ENCODE results near the gene GRK1.

The GRK1 gene

GRCh38 chr13:113726961-113727411 lies 60.0 kb downstream of the GRK1 start:
- peak; percentile 30 for DNase-seq (ENCODE audit: low read depth)
- no peak for TF ChIP-seq CTCF (conservative IDR thresholded peaks at IDR 0.05; ENCODE audit: low read length)
- no peak overlapping the region for H3K4me3 ChIP-seq (ENCODE audit: low read length)

- no peak overlapping the region for H3K4me3 ChIP-seq (ENCODE audit: low read length)
- no peak for TF ChIP-seq CTCF (conservative IDR thresholded peaks at IDR 0.05; ENCODE audit: low read length)
- DNase-seq (ENCODE audit: low read depth) = no peak
These were observed 61.6 kb downstream of the GRK1 start for GRCh38 chr13:113728571-113729054.

DNA sequence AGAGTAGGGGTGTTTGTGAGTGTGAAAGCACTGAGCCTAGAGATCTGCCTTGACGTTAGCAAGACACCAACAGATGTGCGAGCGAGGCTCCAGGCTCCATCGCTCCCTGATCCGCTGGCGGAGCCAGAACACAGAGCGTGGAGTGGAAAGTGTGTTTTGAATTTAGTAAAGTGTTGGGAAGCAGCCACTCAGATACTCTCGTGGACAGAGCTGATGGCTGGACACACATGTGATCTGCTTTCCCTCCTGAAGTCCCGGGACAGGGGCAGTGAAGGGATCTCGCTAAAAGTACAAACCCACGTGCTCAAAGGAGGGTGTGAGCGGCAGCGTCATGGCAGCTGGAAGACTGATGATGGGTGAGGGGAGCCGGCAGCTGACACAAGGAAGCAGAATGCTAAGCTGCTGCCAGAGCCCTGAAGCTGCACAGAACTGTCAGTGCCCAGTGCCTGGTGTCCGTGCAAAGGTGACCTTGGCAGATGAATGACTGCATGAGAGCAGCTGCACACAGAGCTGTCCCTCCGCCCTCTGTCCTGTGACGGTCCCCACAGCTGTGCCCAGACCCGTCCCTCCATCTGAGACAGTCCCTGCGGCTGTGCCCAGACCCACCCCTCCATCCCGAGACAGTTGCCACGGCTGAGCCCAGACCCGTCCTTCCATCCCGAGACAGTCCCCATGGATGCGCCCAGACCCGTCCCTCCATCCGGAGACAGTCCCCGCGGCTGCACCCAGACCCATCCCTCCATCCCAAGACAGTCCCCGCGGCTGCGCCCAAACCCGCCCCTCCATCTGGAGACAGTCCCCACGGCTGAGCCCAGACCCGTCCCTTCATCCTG lies 62.4 kb downstream of the GRK1 start:
- peak overlapping the region; percentile 3; the same call in 1 of the 2 replicates for H3K4me3 ChIP-seq (ENCODE audit: low read length)
- peak; percentile 31 for DNase-seq (ENCODE audit: low read depth)
- no peak for TF ChIP-seq CTCF (conservative IDR thresholded peaks at IDR 0.05; ENCODE audit: low read length)

DNA sequence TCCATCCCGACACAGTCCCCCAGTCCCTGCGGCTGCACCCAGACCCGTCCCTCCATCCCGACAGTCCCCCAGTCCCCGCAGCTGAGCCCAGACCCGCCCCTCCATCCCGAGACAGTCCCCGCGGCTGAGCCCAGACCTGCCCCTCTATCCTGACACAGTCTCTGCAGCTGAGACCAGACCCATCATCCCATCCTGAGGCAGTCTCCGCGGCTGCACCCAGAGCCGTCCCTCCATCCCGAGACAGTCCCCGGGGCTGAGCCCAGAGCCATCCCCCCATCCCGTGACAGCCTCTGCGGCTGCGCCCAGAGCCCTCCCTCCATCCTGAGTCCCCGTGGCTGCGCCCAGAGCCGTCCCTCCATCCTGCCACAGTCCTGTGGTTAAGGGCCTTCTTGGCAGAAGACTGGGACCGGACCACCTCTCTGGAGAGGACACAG lies 63.3 kb downstream of the GRK1 start:
- TF ChIP-seq CTCF (conservative IDR thresholded peaks at IDR 0.05; ENCODE audit: low read length) = no peak
- no peak overlapping the region for H3K4me3 ChIP-seq (ENCODE audit: low read length)
- DNase-seq (ENCODE audit: low read depth) = no peak

DNA sequence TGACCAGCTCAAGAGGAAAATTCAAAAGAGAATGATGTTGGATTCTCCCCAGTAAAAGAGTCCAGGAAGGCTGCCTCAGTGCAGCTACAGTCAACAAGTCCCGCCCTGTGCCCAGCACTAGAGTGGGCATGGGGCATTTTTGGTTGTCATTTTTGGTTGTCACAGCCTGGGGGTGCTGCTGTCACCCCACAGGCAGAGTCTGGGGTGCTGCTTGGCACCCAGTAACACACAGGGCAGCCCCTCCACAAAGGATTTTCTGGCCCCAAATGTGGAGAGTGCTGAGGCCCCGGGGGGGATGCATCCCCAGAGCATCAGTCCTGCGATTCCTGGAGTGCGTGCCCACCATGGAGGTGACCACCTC lies 63.8 kb downstream of the GRK1 start:
- no peak for DNase-seq (ENCODE audit: low read depth)
- TF ChIP-seq CTCF (conservative IDR thresholded peaks at IDR 0.05; ENCODE audit: low read length) = no peak
- no peak overlapping the region for H3K4me3 ChIP-seq (ENCODE audit: low read length)

DNA sequence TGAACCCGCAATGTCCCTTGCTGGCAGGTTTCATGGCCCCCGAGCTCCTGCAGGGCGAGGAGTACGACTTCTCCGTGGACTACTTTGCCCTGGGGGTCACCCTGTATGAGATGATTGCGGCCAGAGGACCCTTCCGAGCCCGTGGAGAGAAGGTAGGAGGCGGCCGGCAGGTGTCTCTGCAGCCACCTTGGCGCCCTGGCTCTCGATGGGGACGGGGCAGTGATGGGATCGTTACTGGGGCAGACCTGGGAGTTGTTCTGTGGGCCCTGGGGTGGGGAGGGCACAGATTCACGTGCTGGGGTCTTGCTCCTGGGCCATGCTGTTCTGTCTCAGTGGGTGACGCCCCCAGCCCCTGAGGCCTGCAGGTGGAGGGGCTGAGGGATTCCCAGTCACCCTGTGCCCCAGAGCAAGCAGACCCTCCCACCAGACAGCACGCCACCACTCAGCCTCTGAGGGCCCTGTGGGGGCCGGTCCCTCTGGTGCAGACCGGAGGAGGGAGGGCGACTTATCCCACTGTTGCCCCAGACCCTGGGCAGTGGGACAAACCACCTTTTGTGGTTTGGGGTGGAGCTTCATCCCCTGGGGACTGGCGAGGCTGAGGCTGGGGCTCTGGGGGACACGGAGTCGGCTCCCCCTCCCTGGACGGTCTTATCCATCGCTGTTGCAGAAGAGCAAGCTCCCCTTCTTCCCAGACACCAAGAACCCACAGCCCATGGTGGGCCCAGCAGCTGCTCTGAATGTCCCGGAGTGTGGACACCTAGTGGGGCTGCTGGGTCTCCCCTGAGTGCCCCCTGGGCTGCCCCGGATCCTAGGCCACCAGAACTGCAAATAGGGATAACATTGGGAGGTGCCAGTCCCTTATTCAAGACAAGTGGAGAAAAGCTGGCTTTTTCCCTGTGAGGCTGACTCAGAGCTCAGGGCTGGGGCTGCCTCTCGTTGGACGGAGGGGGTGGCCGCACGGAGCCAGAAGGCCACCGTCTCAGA lies 64.5 kb downstream of the GRK1 start:
- H3K4me3 ChIP-seq (ENCODE audit: low read length) = no peak overlapping the region
- no peak for DNase-seq (ENCODE audit: low read depth)
- no peak for TF ChIP-seq CTCF (conservative IDR thresholded peaks at IDR 0.05; ENCODE audit: low read length)
